Eye (tissue), 1 donor: ENCODE data around the gene SLC12A3.
A peak's percentile ranks its signal among the peaks of the same experiment; 100 is the strongest.

ENCODE experiments used
- DNase-seq: peaks from one replicate; pipeline ENCODE4 v3.0.0-alpha.2; 2015

SLC12A3 gene

GRCh38 chr16:56864960-56865359 is at the start of gene SLC12A3:
Gene SLC12A3 (plus strand): TSS chr16:56865207. CDS start chr16:56865236, 29 bp downstream.
- DNase-seq, result no peak

- DNase-seq, result no peak
Observed at GRCh38 chr16:56815721-56816120, 49.3 kb upstream of the SLC12A3 start.

GRCh38 chr16:56817056-56817455 is 48.0 kb upstream of the SLC12A3 start:
- no peak for DNase-seq

GRCh38 chr16:56817938-56818337 is 47.1 kb upstream of the SLC12A3 start:
- no peak for DNase-seq

GRCh38 chr16:56823081-56823733 is 41.8 kb upstream of the SLC12A3 start:
- DNase-seq, result no peak

GRCh38 chr16:56824331-56824730 is 40.7 kb upstream of the SLC12A3 start:
- peak; percentile 41 for DNase-seq

GRCh38 chr16:56824804-56825203 is 40.2 kb upstream of the SLC12A3 start:
- DNase-seq, result no peak

GRCh38 chr16:56825826-56826225 is 39.2 kb upstream of the SLC12A3 start:
- DNase-seq, result no peak

- no peak for DNase-seq
Observed at GRCh38 chr16:56828647-56829046, 36.4 kb upstream of the SLC12A3 start.

GRCh38 chr16:56830669-56831068 is 34.3 kb upstream of the SLC12A3 start:
- no peak for DNase-seq

GRCh38 chr16:56832768-56833167 is 32.2 kb upstream of the SLC12A3 start:
- DNase-seq, result no peak

GRCh38 chr16:56833243-56833970 is 31.6 kb upstream of the SLC12A3 start:
- DNase-seq, result no peak

- no peak for DNase-seq
Observed at GRCh38 chr16:56835320-56835719, 29.7 kb upstream of the SLC12A3 start.

GRCh38 chr16:56836410-56837230 is 28.4 kb upstream of the SLC12A3 start:
- no peak for DNase-seq

GRCh38 chr16:56838622-56839337 is 26.2 kb upstream of the SLC12A3 start:
- no peak for DNase-seq

GRCh38 chr16:56841233-56841632 is 23.8 kb upstream of the SLC12A3 start:
- no peak for DNase-seq

- no peak for DNase-seq
Observed at GRCh38 chr16:56841659-56842058, 23.3 kb upstream of the SLC12A3 start.

GRCh38 chr16:56842133-56842532 is 22.9 kb upstream of the SLC12A3 start:
- no peak for DNase-seq

- DNase-seq, result no peak
Observed at GRCh38 chr16:56844056-56844455, 21.0 kb upstream of the SLC12A3 start.

GRCh38 chr16:56847173-56847910 is 17.7 kb upstream of the SLC12A3 start:
- no peak for DNase-seq

- no peak for DNase-seq
Observed at GRCh38 chr16:56848029-56848936, 16.7 kb upstream of the SLC12A3 start.
